ENCODE results near the gene ARL16. TPM values are rescaled to one million over a fixed set of nuclear protein-coding genes. Genes with fewer than 3 reads are reported as not detected.

The ARL16 gene
- total RNA-seq, 1 experiment from 2014 or later, result 83.7 TPM

DNA sequence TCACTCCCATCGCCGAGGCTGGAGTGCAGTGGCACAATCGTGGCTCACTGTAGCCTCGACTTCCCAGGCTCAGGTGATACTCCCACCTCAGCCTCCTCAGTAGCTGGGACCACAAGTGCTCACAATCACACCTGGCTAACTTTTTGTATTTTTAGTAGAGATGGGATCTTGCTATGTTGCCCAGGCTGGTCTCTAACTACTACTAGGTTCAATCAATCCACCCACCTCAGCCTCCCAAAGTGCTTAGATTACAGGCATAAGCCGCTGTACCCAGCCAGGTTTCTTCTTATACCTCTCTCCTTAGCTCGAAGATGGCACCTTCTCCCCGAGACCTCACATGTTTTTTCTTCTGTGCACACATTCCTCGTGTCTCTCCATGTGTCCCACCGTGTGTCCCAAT is 43.6 kb downstream of the ARL16 start:
- Histone ChIP-seq H3K27ac (no peak overlapping the region), H3K27me3 (no peaks in the 10 kb centered on the region), H3K36me3 (0 out of 2 replicates have a peak, but pooled peaks cover under 1% of the 10 kb centered on the region), H3K4me1 (no peaks in the 10 kb centered on the region), H3K4me3 (no peak overlapping the region), H3K9me3 (replicated peaks) (no peaks in the 10 kb centered on the region)
- no peak for DNase-seq

GRCh38 chr17:81638683-81639082 is 44.9 kb downstream of the ARL16 start:
- H3K9me3 ChIP-seq (replicated peaks), result no peaks in the 10 kb centered on the region
- H3K27me3 ChIP-seq, result no peaks in the 10 kb centered on the region
- no peak for DNase-seq
- H3K4me3 ChIP-seq, result no peak overlapping the region
- H3K27ac ChIP-seq, result no peak overlapping the region
- no peaks in the 10 kb centered on the region for H3K4me1 ChIP-seq
- H3K36me3 ChIP-seq, result 0 out of 2 replicates have a peak, but pooled peaks cover 4% of the 10 kb centered on the region

DNA sequence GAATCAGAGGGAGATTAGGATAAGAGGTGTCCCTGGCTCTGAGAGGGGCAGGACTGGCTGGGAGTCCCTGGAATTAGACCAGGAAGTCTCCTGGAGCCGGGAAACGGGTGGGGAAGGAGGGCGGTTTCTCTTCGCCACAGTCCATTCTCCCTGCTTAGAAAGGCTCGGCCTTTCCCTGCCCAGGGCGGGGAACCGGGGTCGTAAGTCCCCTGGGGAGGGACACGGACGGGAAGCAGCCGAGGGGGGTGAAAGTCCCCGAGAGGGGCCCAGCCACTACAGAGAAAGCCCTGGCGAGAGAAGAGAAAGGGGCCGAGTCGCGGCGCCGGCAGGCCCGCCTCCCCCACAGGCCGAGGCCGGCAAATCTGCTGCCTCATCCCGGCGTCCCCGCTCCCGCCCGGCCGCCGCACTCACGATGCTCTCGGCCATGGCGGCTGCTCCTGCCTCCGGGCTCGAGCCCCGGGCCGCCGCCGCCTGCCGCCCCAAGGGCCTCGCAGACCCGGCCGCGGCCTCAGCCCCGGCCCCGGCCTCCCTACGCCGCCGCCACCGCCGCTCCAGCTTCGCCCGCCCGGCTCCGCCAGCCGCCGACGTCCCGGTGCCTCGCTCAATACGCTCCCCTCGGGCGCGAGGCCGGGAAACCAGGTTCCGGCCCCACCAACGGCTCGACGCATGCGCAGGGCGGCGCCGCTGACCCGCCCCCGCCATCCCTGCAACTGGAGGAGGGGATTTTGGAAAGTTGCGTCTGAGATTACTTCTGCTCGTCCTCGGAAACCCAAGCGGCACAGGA is 46.9 kb downstream of the ARL16 start, which contains the start of the genes NPLOC4 and TSPAN10:
TSS of gene NPLOC4 (minus strand) at position 608 of the 784 bp plus-strand sequence. CDS start at position 426, 182 bp downstream.
TSS of gene TSPAN10 (plus strand) at position 692 of the 784 bp plus-strand sequence. CDS start 5,217 bp downstream, outside the sequence.
- Histone ChIP-seq H3K27me3 (no peaks in the 10 kb centered on the region), H3K4me3 (peak within 1 kb of the TSS; percentile 83), H3K9me3 (replicated peaks) (no peaks in the 10 kb centered on the region), H3K27ac (peak within 1 kb of the TSS; percentile 68), H3K4me1 (no peaks in the 10 kb centered on the region), H3K36me3 (peaks cover 16% of the 10 kb centered on the region)
- DNase-seq, result peak; percentile 93 to 97

DNA sequence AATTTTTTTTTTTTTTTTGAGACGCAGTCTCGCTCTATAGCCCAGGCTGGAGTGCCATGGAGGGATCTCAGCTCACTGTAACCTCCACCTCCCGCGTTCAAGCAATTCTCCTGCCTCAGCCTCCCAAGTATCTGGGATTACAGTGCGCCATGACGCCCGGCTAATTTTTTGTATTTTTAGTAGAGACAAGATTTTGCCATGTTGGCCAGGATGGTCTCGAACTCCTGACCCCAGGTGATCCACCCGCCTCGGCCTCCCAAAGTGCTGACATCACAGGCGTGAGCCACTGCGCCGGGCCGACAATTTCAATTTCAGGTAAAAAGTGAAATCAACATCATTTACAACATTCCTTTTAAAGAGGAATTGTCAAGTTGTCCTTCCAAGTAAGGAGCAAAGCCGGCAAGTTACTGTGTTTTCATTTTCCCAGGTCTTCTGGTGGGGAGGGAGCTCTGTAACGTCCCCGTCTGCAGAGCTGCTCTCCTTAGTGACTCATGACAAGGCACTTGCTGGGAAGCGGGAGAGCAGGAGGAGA is 47.6 kb downstream of the ARL16 start:
- Histone ChIP-seq H3K4me1 (no peaks in the 10 kb centered on the region), H3K27ac (peak overlapping the region; percentile 68), H3K9me3 (replicated peaks) (no peaks in the 10 kb centered on the region), H3K27me3 (no peaks in the 10 kb centered on the region), H3K36me3 (peaks cover 16% of the 10 kb centered on the region), H3K4me3 (peak overlapping the region; percentile 83)
- no peak for DNase-seq

DNA sequence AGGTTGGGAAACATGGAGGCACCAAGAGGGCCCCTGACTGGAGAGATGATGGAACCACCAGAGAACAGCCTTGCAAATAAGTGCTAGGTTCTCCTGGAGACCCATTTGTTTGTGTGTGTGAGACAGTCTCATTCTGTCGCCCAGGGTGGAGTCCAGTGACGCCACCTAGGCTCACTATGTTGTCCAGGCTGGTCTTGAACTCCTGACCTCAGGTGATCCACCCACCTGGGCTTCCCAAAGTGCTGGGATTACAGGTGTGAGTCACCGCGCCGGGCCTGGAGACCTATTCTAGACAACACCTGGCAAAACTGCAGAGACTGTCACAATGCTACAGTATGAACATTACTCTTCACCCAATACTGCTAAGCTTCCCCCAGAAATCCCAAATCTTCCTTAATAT is 48.2 kb downstream of the ARL16 start:
- H3K36me3 ChIP-seq, result peaks cover 16% of the 10 kb centered on the region
- no peak overlapping the region for H3K27ac ChIP-seq

GRCh38 chr17:81631482-81631881 is 52.1 kb downstream of the ARL16 start:
- peaks cover 51% of the 10 kb centered on the region for H3K36me3 ChIP-seq

More for the DNA sequence above, 48.2 kb downstream of the ARL16 start:
- H3K4me3 ChIP-seq, result peak overlapping the region; percentile 83; the same call in 1 of the 2 replicates
- no peaks in the 10 kb centered on the region for H3K27me3 ChIP-seq
- no peak for DNase-seq
- H3K9me3 ChIP-seq (replicated peaks), result no peaks in the 10 kb centered on the region
- no peaks in the 10 kb centered on the region for H3K4me1 ChIP-seq

More at GRCh38 chr17:81631482-81631881, 52.1 kb downstream of the ARL16 start:
- Histone ChIP-seq H3K9me3 (replicated peaks) (no peaks in the 10 kb centered on the region), H3K4me1 (no peaks in the 10 kb centered on the region), H3K4me3 (no peak overlapping the region), H3K27me3 (no peaks in the 10 kb centered on the region), H3K27ac (no peak overlapping the region)
- DNase-seq, result no peak

Other genes with a start within 250 kb of the ARL16 start
- gene ACTG1, start 171.0 kb downstream of the ARL16 start, total RNA-seq (2014; rRNA removed; shearing (Covaris generic)), result 2,768 and 3,121 TPM in 2 replicates
- 0.43 and 0.61 TPM in 2 replicates for gene FSCN2, start 155.4 kb downstream of the ARL16 start, total RNA-seq (2014; rRNA removed; shearing (Covaris generic))
- 52.3 and 60.7 TPM in 2 replicates for gene FAAP100, start 131.4 kb downstream of the ARL16 start, total RNA-seq (2014; rRNA removed; shearing (Covaris generic))
- gene NPLOC4, start 46.7 kb downstream of the ARL16 start, total RNA-seq (2014; rRNA removed; shearing (Covaris generic)), result 118 and 131 TPM in 2 replicates
- gene TSPAN10, start 46.6 kb downstream of the ARL16 start, total RNA-seq (2014; rRNA removed; shearing (Covaris generic)), result 0.25 and 0.49 TPM in 2 replicates
- gene PDE6G, start 27.3 kb downstream of the ARL16 start, total RNA-seq (2014; rRNA removed; shearing (Covaris generic)), result 0.13 and 0.34 TPM in 2 replicates
- gene OXLD1, start 17.2 kb downstream of the ARL16 start, total RNA-seq (2014; rRNA removed; shearing (Covaris generic)), result 26.7 and 28.4 TPM in 2 replicates
- 50.3 and 52.8 TPM in 2 replicates for gene CCDC137, start 17.1 kb downstream of the ARL16 start, total RNA-seq (2014; rRNA removed; shearing (Covaris generic))
- 88.6 and 103 TPM in 2 replicates for gene HGS, start 214 bp upstream of the ARL16 start, total RNA-seq (2014; rRNA removed; shearing (Covaris generic))
- gene MRPL12, start 19.6 kb upstream of the ARL16 start, total RNA-seq (2014; rRNA removed; shearing (Covaris generic)), result 93.7 and 128 TPM in 2 replicates
- 33.2 and 34.8 TPM in 2 replicates for gene SLC25A10, start 28.5 kb upstream of the ARL16 start, total RNA-seq (2014; rRNA removed; shearing (Covaris generic))
- gene GCGR, start 120.4 kb upstream of the ARL16 start, total RNA-seq (2014; rRNA removed; shearing (Covaris generic)), result 0.04 TPM in 1 of 2 replicates, not detected in the other
- 130 and 146 TPM in 2 replicates for gene MCRIP1, start 149.5 kb upstream of the ARL16 start, total RNA-seq (2014; rRNA removed; shearing (Covaris generic))
- not detected in 2 replicates for gene PPP1R27, start 151.3 kb upstream of the ARL16 start, total RNA-seq (2014; rRNA removed; shearing (Covaris generic))
- gene P4HB, start 176.7 kb upstream of the ARL16 start, total RNA-seq (2014; rRNA removed; shearing (Covaris generic)), result 558 and 620 TPM in 2 replicates
- 201 and 216 TPM in 2 replicates for gene ARHGDIA, start 187.5 kb upstream of the ARL16 start, total RNA-seq (2014; rRNA removed; shearing (Covaris generic))
- gene ALYREF, start 207.8 kb upstream of the ARL16 start, total RNA-seq (2014; rRNA removed; shearing (Covaris generic)), result 512 and 516 TPM in 2 replicates
- gene ANAPC11, start 207.9 kb upstream of the ARL16 start, total RNA-seq (2014; rRNA removed; shearing (Covaris generic)), result 266 and 312 TPM in 2 replicates
- 3.8 and 4.9 TPM in 2 replicates for gene NPB, start 218.4 kb upstream of the ARL16 start, total RNA-seq (2014; rRNA removed; shearing (Covaris generic))
- 30.2 and 33.0 TPM in 2 replicates for gene PCYT2, start 227.6 kb upstream of the ARL16 start, total RNA-seq (2014; rRNA removed; shearing (Covaris generic))
- gene SIRT7, start 234.4 kb upstream of the ARL16 start, total RNA-seq (2014; rRNA removed; shearing (Covaris generic)), result 20.1 and 23.5 TPM in 2 replicates
- gene MAFG, start 243.9 kb upstream of the ARL16 start, total RNA-seq (2014; rRNA removed; shearing (Covaris generic)), result 27.3 and 29.0 TPM in 2 replicates